ENCODE data around the gene KLHL29.

The KLHL29 gene

GRCh38 chr2:23478933-23479683 is 94.1 kb downstream of the KLHL29 start:
- no peak for DNase-seq

- DNase-seq: no peak
Measured at GRCh38 chr2:23480957-23481797, 96.2 kb downstream of the KLHL29 start.

- DNase-seq: no peak
Measured at GRCh38 chr2:23482188-23482587, 97.2 kb downstream of the KLHL29 start.

- no peak for DNase-seq
Measured at GRCh38 chr2:23482607-23483006, 97.6 kb downstream of the KLHL29 start.

- DNase-seq: no peak
Measured at GRCh38 chr2:23483791-23484190, 98.8 kb downstream of the KLHL29 start.

- DNase-seq: no peak
Measured at GRCh38 chr2:23484275-23484674, 99.3 kb downstream of the KLHL29 start.

- no peak for DNase-seq
Measured at GRCh38 chr2:23484767-23485166, 99.8 kb downstream of the KLHL29 start.

GRCh38 chr2:23485261-23485660 is 100.3 kb downstream of the KLHL29 start:
- no peak for DNase-seq

- no peak for DNase-seq
Measured at GRCh38 chr2:23485841-23486683, 101.1 kb downstream of the KLHL29 start.

- no peak for DNase-seq
Measured at GRCh38 chr2:23486684-23487075, 101.7 kb downstream of the KLHL29 start.

- DNase-seq: no peak
Measured at GRCh38 chr2:23487735-23488492, 102.9 kb downstream of the KLHL29 start.

GRCh38 chr2:23488584-23488983 is 103.6 kb downstream of the KLHL29 start:
- DNase-seq: no peak

- DNase-seq: no peak
Measured at GRCh38 chr2:23489471-23490322, 104.7 kb downstream of the KLHL29 start.

GRCh38 chr2:23491591-23492336 is 106.8 kb downstream of the KLHL29 start:
- no peak for DNase-seq

- no peak for DNase-seq
Measured at GRCh38 chr2:23492337-23492675, 107.3 kb downstream of the KLHL29 start.

GRCh38 chr2:23492921-23493320 is 107.9 kb downstream of the KLHL29 start:
- DNase-seq: no peak

GRCh38 chr2:23493846-23494245 is 108.9 kb downstream of the KLHL29 start:
- no peak for DNase-seq

GRCh38 chr2:23494286-23494685 is 109.3 kb downstream of the KLHL29 start:
- DNase-seq: no peak

- no peak for DNase-seq
Measured at GRCh38 chr2:23495661-23496114, 110.7 kb downstream of the KLHL29 start.

- DNase-seq: no peak
Measured at GRCh38 chr2:23496456-23496855, 111.5 kb downstream of the KLHL29 start.

- DNase-seq: no peak
Measured at GRCh38 chr2:23497063-23497462, 112.1 kb downstream of the KLHL29 start.

All from NCI-H2029 (cell line).